Motor neuron (in vitro differentiated cells): ENCODE results near the gene SH2D3C. TPM values are rescaled to one million over a fixed set of nuclear protein-coding genes. Genes with fewer than 3 reads are reported as not detected.
"Not testable (repeated sequence)": the region's sequence is repeated elsewhere in the genome, so short reads cannot be mapped to it uniquely, and the experiment has no call there.

Experiments used
- ATAC-seq, 8 experiments: fragments of 200-7000 bp; cut with Tn5 transposase; replicated peaks in 6 of 8; 2 replicates each; pipeline ENCODE4 v1.8.0; 2021; ENCODE audit warnings: mild to moderate bottlenecking in 8 of 8, moderate library complexity in 8 of 8
- H3K27ac ChIP-seq, 2 donors: fragments of 250-450 bp; sonication (Bioruptor Pico); 2 replicates each; pipeline ENCODE4 v1.9.0; 2021; ENCODE audit warnings: antibody characterized with exemption in 2 of 2, mild to moderate bottlenecking in 2 of 2, moderate library complexity in 1 of 2
- H3K4me1 ChIP-seq, 2 donors: fragments of 250-450 bp; sonication (Bioruptor Pico); replicated peaks in 1 of 2; 2 replicates each; pipeline ENCODE4 v1.6.1; 2021; ENCODE audit warnings: antibody characterized with exemption in 2 of 2, mild to moderate bottlenecking in 2 of 2, moderate library complexity in 1 of 2
- H3K4me3 ChIP-seq, 5 donors: fragments of 250-450 bp; sonication (Bioruptor Pico); 2 replicates each; pipeline ENCODE4 v1.9.0; 2021; ENCODE audit warnings: antibody characterized with exemption in 5 of 5, mild to moderate bottlenecking in 5 of 5, moderate library complexity in 4 of 5
- WGBS, 10 experiments: fragments of 450-650 bp; shearing (Covaris generic); methylation state at CpG; one replicate each; pipeline ENCODE4 v1.0.0; 2022; 5-methylcytosine and 5-hydroxymethylcytosine counted together
- in situ Hi-C, 9 experiments: fragments of 400-800 bp; cut with MboI; loops; one replicate each; pipeline ENCODE4 v1.15.0; 2021; ENCODE audit warnings: low sequenced_read_pairs in 9 of 9, low pct_unique_long_range_greater_than_20kb in 2 of 9; ENCODE audit not compliant: unreplicated experiment in 9 of 9
- total RNA-seq, 8 experiments: library from RNA; unstranded; fragments of 300-600 nt; gene quantifications; 2 replicates each; pipeline versions ENCODE4 v1.2.3 to v1.2.4, GENCODE V29; 2022

The SH2D3C gene
- total RNA-seq, 8 experiments from 2014 or later: 0.14 to 12.5 (median 6.5) TPM

DNA sequence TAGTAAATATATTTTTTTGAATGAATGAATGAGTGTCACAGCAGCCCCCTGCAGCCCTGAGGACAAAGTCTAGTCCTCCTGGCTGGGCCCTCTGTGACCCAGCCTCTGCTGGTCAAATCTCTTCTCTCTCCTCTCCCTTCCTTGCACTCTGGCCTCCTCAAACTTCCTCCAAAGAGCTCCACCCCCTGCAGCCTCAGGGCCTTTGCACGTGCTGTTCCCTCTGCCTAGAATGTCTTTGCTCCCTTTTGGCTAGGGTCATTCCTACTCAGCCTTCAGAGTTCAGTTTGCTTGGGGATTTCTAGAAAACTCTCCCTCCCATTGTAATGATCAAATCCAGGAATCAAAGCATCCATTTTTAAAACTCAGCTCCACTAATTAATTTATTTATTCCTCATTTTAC lies 13.0 kb downstream of the SH2D3C start:
- WGBS, 10 experiments: 80 to 100% (median 100%) methylated on average over 1 of the region's 1 CpG; no CpG with 5 or more reads in 3 of the 10 experiments
- Histone ChIP-seq H3K4me1 (peaks cover 0 to 13% of the 10 kb centered on the region in 2 donors), H3K27ac (no peak overlapping the region), H3K4me3 (no peak overlapping the region)
- ATAC-seq: no peak
- in situ Hi-C loops: no loop called here

DNA sequence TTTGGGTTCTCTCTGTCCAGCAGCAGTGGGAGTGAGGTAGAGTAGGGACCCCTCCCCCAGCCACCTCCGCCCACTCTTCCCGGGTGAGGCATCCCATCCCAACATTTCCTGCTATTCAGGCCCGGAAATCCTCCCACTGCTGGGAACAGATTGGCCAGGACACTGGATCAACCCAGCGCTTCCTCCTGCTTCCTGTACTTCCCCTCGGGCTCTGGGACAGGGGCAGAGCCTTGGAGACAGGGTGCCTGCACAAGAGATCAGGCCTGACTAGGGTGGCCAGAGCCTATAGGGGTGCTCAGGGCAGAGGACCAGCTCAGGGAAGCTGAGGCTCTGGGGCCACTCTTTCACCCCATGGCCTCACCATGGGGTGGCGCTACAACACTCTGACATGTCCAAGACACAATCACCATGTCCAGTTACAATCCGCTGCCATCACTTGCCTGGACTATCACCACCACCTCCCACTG lies 14.5 kb downstream of the SH2D3C start:
- in situ Hi-C loops: no loop called here
- WGBS, 10 experiments: 10 to 100% (median 67%) methylated on average over 1 to 3 of the region's 7 CpGs; no CpG with 5 or more reads in 4 of the 10 experiments
- Histone ChIP-seq H3K4me1 (peaks cover 0 to 12% of the 10 kb centered on the region in 2 donors), H3K27ac (no peak overlapping the region), H3K4me3 (no peak overlapping the region)
- peak in 5 of 8 experiments; percentile 2 to 68 (median 43) for ATAC-seq

GRCh38 chr9:127762111-127762676 lies 16.3 kb downstream of the SH2D3C start:
- no peak overlapping the region for H3K4me3 ChIP-seq
- no peak overlapping the region for H3K27ac ChIP-seq
- 40 to 76% (median 49%) methylated on average over 1 to 5 of the region's 16 CpGs; no CpG with 5 or more reads in 6 of the 10 experiments for WGBS, 10 experiments
- peaks cover 0 to 7% of the 10 kb centered on the region in 2 donors for H3K4me1 ChIP-seq
- in situ Hi-C loops: no loop called here
- peak in 2 of 8 experiments; percentile 10 to 11 for ATAC-seq

GRCh38 chr9:127761491-127761956 lies 16.9 kb downstream of the SH2D3C start:
- in situ Hi-C loops: no loop called here
- WGBS, 10 experiments: 0 to 52% (median 35%) methylated on average over 1 to 2 of the region's 5 CpGs; no CpG with 5 or more reads in 4 of the 10 experiments
- Histone ChIP-seq H3K27ac (no peak overlapping the region), H3K4me3 (no peak overlapping the region), H3K4me1 (peaks cover 0 to 7% of the 10 kb centered on the region in 2 donors)
- peak in 6 of 8 experiments; percentile 9 to 66 (median 30) for ATAC-seq

- no peak for ATAC-seq
- no peak overlapping the region for H3K4me3 ChIP-seq
- H3K4me1 ChIP-seq: peaks cover 0 to 7% of the 10 kb centered on the region in 2 donors
- no peak overlapping the region for H3K27ac ChIP-seq
- in situ Hi-C loops: no loop called here
- 76 to 100% (median 80%) methylated on average over 1 to 4 of the region's 5 CpGs; no CpG with 5 or more reads in 3 of the 10 experiments for WGBS, 10 experiments
Observed at GRCh38 chr9:127761061-127761460, 17.4 kb downstream of the SH2D3C start.

DNA sequence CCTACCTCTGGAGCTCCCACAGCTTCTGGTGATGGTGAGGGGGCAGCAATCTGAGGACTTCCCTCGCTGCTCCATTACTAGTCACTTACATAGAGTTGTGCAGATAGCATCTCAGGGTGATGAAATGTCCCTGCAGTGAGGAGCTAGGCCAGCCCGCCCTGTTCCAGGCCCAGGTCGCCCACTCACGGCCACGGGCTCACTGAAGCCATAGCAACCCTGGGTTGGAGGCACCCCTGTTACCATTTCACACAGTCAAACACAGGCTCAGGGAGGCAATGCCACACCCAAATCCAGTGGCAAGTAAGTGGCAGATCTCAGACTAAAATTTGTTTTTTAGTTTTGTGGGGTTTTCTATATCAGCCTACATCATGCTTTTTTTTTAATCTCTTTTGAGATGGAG lies 19.6 kb downstream of the SH2D3C start:
- in situ Hi-C loops: no loop called here
- H3K4me1 ChIP-seq: peaks cover 0 to 7% of the 10 kb centered on the region in 2 donors
- H3K4me3 ChIP-seq: no peak overlapping the region
- H3K27ac ChIP-seq: no peak overlapping the region
- no peak for ATAC-seq
- WGBS, 10 experiments: 57 to 100% (median 72%) methylated on average over 1 to 3 of the region's 5 CpGs; no CpG with 5 or more reads in 5 of the 10 experiments

GRCh38 chr9:127756776-127757175 lies 21.7 kb downstream of the SH2D3C start:
- H3K27ac ChIP-seq, H3K4me3 ChIP-seq, ATAC-seq, in situ Hi-C loops: not testable (repeated sequence)
- H3K4me1 ChIP-seq: peaks cover 6 to 14% of the 10 kb centered on the region in 2 donors
- WGBS, 10 experiments: 31 to 81% (median 76%) methylated on average over 2 to 8 of the region's 11 CpGs; no CpG with 5 or more reads in 2 of the 10 experiments

DNA sequence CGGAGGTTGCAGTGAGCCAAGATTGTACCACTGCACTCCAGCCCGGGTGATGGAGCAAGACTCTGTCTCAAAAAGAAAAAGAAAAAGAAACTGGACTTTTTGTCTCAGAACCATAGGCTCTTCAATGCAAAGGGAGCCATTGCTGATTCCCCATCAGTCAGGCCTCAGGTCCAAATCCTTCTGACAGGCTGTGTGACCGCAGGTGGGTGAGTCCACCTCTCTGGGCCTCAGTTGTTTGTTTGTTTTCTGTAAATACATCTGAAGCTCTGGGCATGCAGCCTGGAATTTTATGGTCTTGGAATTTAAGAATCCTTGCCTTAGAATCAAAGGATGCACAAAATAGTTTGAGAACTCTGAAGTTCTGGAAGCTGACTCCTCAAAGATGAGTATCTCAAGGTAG lies 22.2 kb downstream of the SH2D3C start:
- WGBS, 10 experiments: 50 to 100% (median 80%) methylated on average over 1 to 2 of the region's 3 CpGs; no CpG with 5 or more reads in 5 of the 10 experiments
- Histone ChIP-seq H3K4me3 (no peak overlapping the region), H3K4me1 (peaks cover 2 to 14% of the 10 kb centered on the region in 2 donors), H3K27ac (no peak overlapping the region)
- ATAC-seq: no peak
- in situ Hi-C loops: no loop called here

GRCh38 chr9:127755061-127756060 lies 23.1 kb downstream of the SH2D3C start:
- peak in 6 of 8 experiments; percentile 43 to 80 (median 76) for ATAC-seq
- H3K27ac ChIP-seq: peak overlapping the region; percentile 80 to 94
- 9 to 80% (median 34%) methylated on average over 1 to 8 of the region's 61 CpGs; no CpG with 5 or more reads in 4 of the 10 experiments for WGBS, 10 experiments
- peaks cover 2 to 14% of the 10 kb centered on the region in 2 donors for H3K4me1 ChIP-seq
- peak overlapping the region; percentile 61 to 93 (median 73) for H3K4me3 ChIP-seq
- in situ Hi-C loops: no loop called here

DNA sequence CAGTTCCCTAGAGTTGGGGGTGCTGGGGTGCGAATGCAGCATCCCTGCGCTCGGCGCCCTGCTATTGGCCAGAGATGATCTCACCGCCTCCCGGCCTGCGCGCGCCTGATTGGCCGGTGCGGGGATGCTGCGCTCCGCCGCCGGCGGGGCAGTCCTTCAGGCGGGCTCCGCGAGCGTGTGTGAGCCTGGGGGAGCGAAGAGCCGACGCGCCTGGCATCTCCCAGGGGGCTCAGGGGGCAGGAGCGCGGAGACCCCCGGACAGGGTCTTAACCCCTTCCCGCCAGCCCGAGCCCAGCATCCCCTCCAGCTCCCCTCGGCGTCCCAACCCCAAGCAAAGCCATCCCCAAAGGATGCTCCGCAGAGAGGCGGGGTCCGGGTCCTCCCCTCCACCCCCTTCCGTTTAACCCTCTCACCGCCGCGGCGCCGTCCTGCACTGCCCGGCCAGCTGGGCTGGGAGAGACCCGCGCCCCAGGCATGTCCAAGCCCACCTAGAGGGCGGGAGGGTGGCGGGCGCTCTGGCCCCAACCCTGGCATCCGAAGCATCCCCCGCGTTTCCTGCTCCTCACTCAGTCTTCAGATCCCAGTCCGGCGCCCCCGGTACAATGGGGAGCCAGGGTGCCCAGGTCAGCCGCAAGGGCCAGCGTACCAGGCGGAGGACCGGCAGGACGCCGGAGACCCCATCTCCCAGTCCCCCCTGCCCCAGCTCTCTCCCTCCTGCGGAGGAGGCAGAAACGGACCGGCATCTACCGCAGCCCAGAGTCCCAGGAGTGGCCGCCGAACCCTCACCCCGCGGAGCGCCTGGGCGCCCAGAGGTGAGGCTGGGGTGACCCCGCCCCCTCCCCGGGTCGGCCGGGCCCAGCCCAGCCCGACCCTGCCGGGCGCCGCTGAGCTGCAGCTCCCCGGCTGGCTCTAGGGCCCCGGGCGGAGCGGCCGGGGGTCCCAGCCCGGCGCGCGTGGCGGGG lies 24.1 kb downstream of the SH2D3C start:
- peak; percentile 64 to 91 (median 78) for ATAC-seq
- in situ Hi-C loops: no loop called here
- peaks cover 2 to 14% of the 10 kb centered on the region in 2 donors for H3K4me1 ChIP-seq
- WGBS, 10 experiments: no CpG with 5 or more reads among the region's 86 CpGs
- H3K4me3 ChIP-seq: peak overlapping the region; percentile 61 to 93 (median 73)
- H3K27ac ChIP-seq: peak overlapping the region; percentile 80 to 94

DNA sequence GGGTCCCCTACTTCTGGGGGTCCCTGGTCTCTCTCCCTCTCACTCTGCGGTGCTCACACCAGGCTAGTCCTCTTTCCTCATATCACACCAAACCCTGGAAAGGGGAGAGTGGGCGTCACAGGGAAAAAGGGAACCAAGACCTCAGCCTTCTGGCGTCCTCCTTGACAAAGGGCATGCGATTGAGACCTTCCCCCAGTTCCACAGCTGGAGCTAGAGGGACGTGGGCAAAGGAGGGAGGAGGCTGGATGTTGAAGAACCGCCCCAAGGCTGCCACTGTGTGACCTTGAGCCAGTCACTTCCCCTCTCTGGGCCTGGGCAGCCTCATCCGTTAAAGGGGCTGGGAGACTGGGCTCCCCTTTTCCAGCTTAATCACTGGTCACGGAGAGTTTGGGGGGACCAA lies 24.8 kb downstream of the SH2D3C start:
- ATAC-seq: peak in 6 of 8 experiments; percentile 0 to 6 (median 0)
- H3K4me1 ChIP-seq: peaks cover 2 to 14% of the 10 kb centered on the region in 2 donors
- peak overlapping the region; percentile 61 to 93 (median 73) for H3K4me3 ChIP-seq
- peak overlapping the region; percentile 80 to 94 for H3K27ac ChIP-seq
- in situ Hi-C loops: no loop called here
- WGBS, 10 experiments: 0 to 100% (median 11%) methylated on average over 1 to 4 of the region's 8 CpGs; no CpG with 5 or more reads in 6 of the 10 experiments

DNA sequence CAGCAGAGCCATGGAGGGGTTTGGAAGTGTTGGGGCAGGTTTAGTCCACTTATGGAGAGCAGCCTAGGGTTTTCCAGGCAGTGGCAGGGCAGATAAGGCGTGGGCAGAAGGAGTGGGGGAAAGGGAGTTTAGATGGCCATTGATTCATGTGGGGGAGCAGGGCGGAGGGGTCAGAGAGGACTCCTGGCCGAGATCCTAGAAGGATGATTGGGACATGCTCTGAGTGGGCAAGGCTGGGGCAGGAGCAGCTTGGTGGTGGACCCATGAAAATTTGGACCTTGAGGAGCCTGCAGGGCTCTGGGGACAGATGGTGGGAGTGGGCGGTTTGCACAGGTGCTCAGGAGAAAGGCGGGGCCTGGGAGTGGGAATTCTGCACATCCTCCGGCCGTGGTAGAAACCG lies 25.3 kb downstream of the SH2D3C start:
- H3K4me1 ChIP-seq: peaks cover 2 to 14% of the 10 kb centered on the region in 2 donors
- WGBS, 10 experiments: 18 to 83% methylated on average over 1 to 3 of the region's 8 CpGs; no CpG with 5 or more reads in 8 of the 10 experiments
- ATAC-seq: no peak
- in situ Hi-C loops: no loop called here
- H3K4me3 ChIP-seq: peak overlapping the region; percentile 61 to 93 (median 73)
- H3K27ac ChIP-seq: no peak overlapping the region
